ENCODE measurements around the gene ZBTB26.

DNA sequence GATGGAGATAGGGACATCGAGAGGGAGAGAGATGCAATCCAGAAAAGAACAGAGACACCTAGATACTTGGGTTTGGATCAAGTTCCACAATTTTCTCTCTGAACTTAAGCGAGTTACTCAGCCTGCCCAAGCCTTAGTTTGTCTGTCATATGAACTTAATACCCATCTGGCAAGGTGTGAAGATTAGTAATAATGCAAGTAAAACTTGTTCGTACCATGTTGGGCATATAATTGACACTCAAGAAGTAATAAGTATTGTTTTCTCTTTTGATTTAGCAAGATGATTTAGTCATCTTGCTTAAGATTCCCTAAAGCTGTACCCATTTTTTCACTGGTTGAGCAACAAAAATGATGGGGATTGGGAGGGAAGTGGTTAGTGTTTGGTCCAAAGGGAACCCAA, 17.0 kb upstream of the ZBTB26 start:
- TF ChIP-seq CTCF (IDR thresholded peaks at IDR 0.05 in 4 of 5, conservative IDR thresholded peaks at IDR 0.05 in 1 of 5): no peak
- TF ChIP-seq POLR2A (IDR thresholded peaks at IDR 0.05): no peak

All from gastrocnemius medialis (tissue), 4 donors.